GM12878 (cell line): ENCODE results near the gene PTBP3. TPM values are rescaled to one million over a fixed set of nuclear protein-coding genes. Genes with fewer than 3 reads are reported as not detected.

Experiments
- ATAC-seq: fragments of 200-7000 bp; cut with Tn5 transposase; 3 replicates; pipeline ENCODE4 v1.9.1; 2020; ENCODE audit warnings: mild to moderate bottlenecking, moderate library complexity
- BruUV-seq: library from RNA; stranded (reverse); fragments of 400-500 nt; replicated peaks from 2 replicates; lab custom pipeline; 2021; lab: Mats Ljungman, UMichigan
- CTCF ChIA-PET: fragments of 300-600 bp; sonication (Branson Sonifier 250); formaldehyde crosslinking; extraction: SDS; loops from one replicate; lab custom pipeline; 2021; ENCODE audit warnings: inconsistent platforms; lab: Yijun Ruan, JAX
- POLR2A ChIA-PET: fragments of 350-600 bp; formaldehyde crosslinking; extraction: SDS; loops from one replicate; lab custom pipeline; 2021; ENCODE audit warnings: inconsistent platforms; lab: Charles Lee
- RAD21 ChIA-PET: fragments of 300-600 bp; sonication (Branson Sonifier 250); formaldehyde crosslinking; loops from one replicate; lab custom pipeline; 2023; ENCODE audit warnings: antibody characterized with exemption; ENCODE audit not compliant: unreplicated experiment; lab: Charles Lee
- SMC1A ChIA-PET: fragments of 300-600 bp; sonication (Branson Sonifier 250); formaldehyde crosslinking; loops from one replicate; lab custom pipeline; 2023; ENCODE audit not compliant: unreplicated experiment, uncharacterized antibody; lab: Charles Lee
- DNase-seq: peaks from one replicate; pipeline ENCODE4 v3.0.0-alpha.2; 2011; ENCODE audit warnings: low read depth, low spot score
- FAIRE-seq: peaks from 3 replicates; lab custom pipeline; 2011; peaks lifted over from hg19 to GRCh38; lab: Jason Lieb, UNC
- H2AFZ ChIP-seq: 2 replicates; pipeline ENCODE4 v1.6.0; 2011; ENCODE audit warnings: low read depth, low read length, control low read depth; ENCODE audit not compliant: control insufficient read depth
- H3K27ac ChIP-seq: 2 replicates; pipeline ENCODE4 v1.5.1; 2011; ENCODE audit warnings: control low read depth; ENCODE audit not compliant: control insufficient read depth, insufficient read depth
- H3K27me3 ChIP-seq, 2 experiments: replicated peaks in 1 of 2; 2 replicates each; pipeline versions ENCODE4 v1.6.0 to v1.6.1; 2011; ENCODE audit warnings: low read length in 1 of 2; ENCODE audit not compliant: control insufficient read depth in 2 of 2, insufficient read depth in 2 of 2
- H3K36me3 ChIP-seq, 2 experiments: 2 replicates each; pipeline ENCODE4 v1.5.1; 2011; ENCODE audit warnings: low read length in 1 of 2; ENCODE audit not compliant: control insufficient read depth in 2 of 2, insufficient read depth in 2 of 2
- H3K4me1 ChIP-seq: 2 replicates; pipeline ENCODE4 v1.6.1; 2011; ENCODE audit warnings: mild to moderate bottlenecking, low read length, moderate library complexity, mixed read lengths; ENCODE audit not compliant: control insufficient read depth, insufficient read depth
- H3K4me2 ChIP-seq: 2 replicates; pipeline ENCODE4 v1.6.0; 2011; ENCODE audit warnings: control low read depth; ENCODE audit not compliant: control insufficient read depth, insufficient read depth
- H3K4me3 ChIP-seq: fragments of 200-600 bp; sonication (generic); 2 replicates; pipeline ENCODE4 v1.5.1; 2016
- H3K79me2 ChIP-seq: 2 replicates; pipeline ENCODE4 v1.6.0; 2011; ENCODE audit warnings: low read length; ENCODE audit not compliant: control insufficient read depth, insufficient read depth
- H3K9ac ChIP-seq: 2 replicates; pipeline ENCODE4 v1.8.0; 2011; ENCODE audit warnings: low read length, control low read depth, mixed read lengths; ENCODE audit not compliant: control insufficient read depth, insufficient read depth
- H3K9me3 ChIP-seq: replicated peaks from 3 replicates; pipeline ENCODE4 v1.5.1; 2011; ENCODE audit warnings: mild to moderate bottlenecking, low read length; ENCODE audit not compliant: control insufficient read depth, insufficient read depth
- H4K20me1 ChIP-seq: 2 replicates; pipeline ENCODE4 v1.6.0; 2011; ENCODE audit not compliant: control insufficient read depth, insufficient read depth
- CUX1 ChIP-seq: IDR thresholded peaks from 2 replicates; pipeline ENCODE4 v1.6.1; 2012; ENCODE audit warnings: improper control_type of control experiment, low read depth, low read length; ENCODE audit not compliant: insufficient replicate concordance
- LARP7 ChIP-seq: fragments of 450-650 bp; IDR thresholded peaks from 2 replicates; pipeline ENCODE4 v1.6.1; 2017; ENCODE audit warnings: mild to moderate bottlenecking
- MYB ChIP-seq: fragments of 150-350 bp; IDR thresholded peaks from 2 replicates; pipeline ENCODE4 v1.6.1; 2014; ENCODE audit warnings: mild to moderate bottlenecking, low read depth, low read length, borderline replicate concordance
- POLR2AphosphoS2 ChIP-seq: IDR thresholded peaks from 2 replicates; pipeline ENCODE4 v1.6.1; 2011; ENCODE audit warnings: low read depth, mild to moderate bottlenecking, low read length, improper control_type of control experiment, moderate library complexity
- PRDM15 ChIP-seq: fragments of 450-650 bp; formaldehyde crosslinking; IDR thresholded peaks from 2 replicates; pipeline ENCODE4 v1.4.0; 2020; ENCODE audit warnings: mild to moderate bottlenecking, moderate library complexity
- SPI1 ChIP-seq: IDR thresholded peaks from 2 replicates; pipeline ENCODE4 v1.6.1; 2011; ENCODE audit warnings: low read depth, mild to moderate bottlenecking, low read length, moderate library complexity, borderline replicate concordance; ENCODE audit not compliant: insufficient read depth
- SRF ChIP-seq, 2 experiments: IDR thresholded peaks; 2 replicates each; pipeline ENCODE4 v1.6.1; 2011; ENCODE audit warnings: low read depth in 2 of 2, low read length in 2 of 2, mild to moderate bottlenecking in 1 of 2, moderate library complexity in 1 of 2
- USF1 ChIP-seq: IDR thresholded peaks from 2 replicates; pipeline ENCODE4 v1.6.1; 2011; ENCODE audit warnings: borderline replicate concordance, low read depth, mild to moderate bottlenecking, moderate library complexity, mixed read lengths, low read length; ENCODE audit not compliant: insufficient read depth; ENCODE audit errors: extremely low read length
- WRNIP1 ChIP-seq: IDR thresholded peaks from 2 replicates; pipeline ENCODE4 v1.6.1; 2011; ENCODE audit warnings: low read depth, low read length, improper control_type of control experiment, borderline replicate concordance
- WGBS: methylation state at CpG from one replicate; pipeline ENCODE4 v1.1.6; 2016; ENCODE audit warnings: low lambda C conversion rate; ENCODE audit not compliant: insufficient replicate concordance, insufficient coverage; ENCODE audit errors: missing lambda C conversion rate; 5-methylcytosine and 5-hydroxymethylcytosine counted together
- in situ Hi-C: fragments of 300-500 bp; cut with MboI; formaldehyde crosslinking; loops from 9 replicates; pipeline ENCODE4 v1.14.3; 2018; ENCODE audit warnings: mixed read lengths
- intact Hi-C: fragments of 100-400 bp; cut with micrococcal nuclease; formaldehyde crosslinking; loops from one replicate; pipeline ENCODE4 v1.14.2; 2022; ENCODE audit not compliant: unreplicated experiment
- polyA plus RNA-seq, 11 experiments: library from polyadenylated mRNA; depleted of rRNA in 4 of 11; unstranded in 6 of 11; stranded (reverse) in 5 of 11; fragments of >200 nt; fragmentation: Nextera tagmentation in 4 of 11; fragmentation: Illumina TruSeq in 1 of 11; extraction: Ambion mirVana in 4 of 11; extraction: Trizol in 1 of 11; gene quantifications; 1 replicate in 1 of 11; 2 replicates in 10 of 11; pipeline versions ENCODE4 v1.2.1 to v1.2.3, GENCODE V29; 2011 to 2016; ENCODE audit warnings: inconsistent platforms in 2 of 11, missing spikeins in 2 of 11, low read depth in 1 of 11
- total RNA-seq, 4 experiments: library from RNA; depleted of rRNA in 3 of 4; stranded (reverse); fragments of >200 nt in 3 of 4; fragmentation: Illumina TruSeq in 1 of 4; extraction: Trizol in 1 of 4; gene quantifications; 2 replicates each; pipeline versions ENCODE4 v1.2.1 to v1.2.3, GENCODE V29; 2013 to 2021

PTBP3 gene
- total and polyA plus RNA-seq, 10 of the 15 experiments (the other 5 are each of a cell fraction or from before 2014, with no cell fraction given): 12.5 to 104 (median 52.7) TPM

- Histone ChIP-seq H3K27ac (0 out of 2 replicates have a peak overlapping the region, but pooled peaks have one; percentile 6), H4K20me1 (no peaks in the 10 kb centered on the region), H3K4me1 (peaks cover 6% of the 10 kb centered on the region), H3K9me3 (no peaks in the 10 kb centered on the region), H2AFZ (peak overlapping the region; percentile 64), H3K4me3 (peak overlapping the region; percentile 67), H3K27me3 (no peaks in the 10 kb centered on the region; a peak in 1 of 4 replicates), H3K36me3 (no peaks in the 10 kb centered on the region), H3K4me2 (peak overlapping the region; percentile 75), H3K9ac (peak overlapping the region; percentile 69), H3K79me2 (no peaks in the 10 kb centered on the region)
- ChIA-PET POLR2A (interaction anchor here (0.6 kb wide), 2 partner anchors 207 to 259 kb away, joined by 3 read pairs; no protein-coding TSS in a partner anchor), CTCF (no interaction called here), RAD21 (interaction anchor here (1.0 to 1.5 kb wide), 3 partner anchors 28 to 95 kb away, joined by 3 to 4 read pairs (median 3); no protein-coding TSS in a partner anchor), SMC1A (interaction anchor here (0.6 to 0.8 kb wide), 2 partner anchors 11 to 205 kb away, joined by 3 read pairs; no protein-coding TSS in a partner anchor)
- ATAC-seq (peak; percentile 93), FAIRE-seq (peak; percentile 44), DNase-seq (peak; percentile 30)
- 4% methylated on average over 30 of the region's 42 CpGs for WGBS
- intact Hi-C loops (loop anchor here (5.0 kb wide), 1 partner anchor 158 kb away; the partner anchor contains the start of gene PTBP3), in situ Hi-C loops (no loop called here)
- no TSS peak for BruUV-seq
- no peak for TF ChIP-seq LARP7
- no peak for TF ChIP-seq CUX1
- TF ChIP-seq SRF (IDR thresholded peaks at IDR 0.05; ENCODE audit: low read depth in 2 of 2, low read length in 2 of 2): 0 out of 4 replicates have a peak, but pooled peaks of 1 of the 2 experiments have one; percentile 53
- no peak for TF ChIP-seq POLR2AphosphoS2
- no peak for TF ChIP-seq PRDM15
- no peak for TF ChIP-seq MYB
- TF ChIP-seq SPI1: no peak
- TF ChIP-seq WRNIP1: no peak
- no peak for TF ChIP-seq USF1
Measured at GRCh38 chr9:112174222-112174964, 159.0 kb downstream of the PTBP3 start.
